ENCODE results near the gene BCL2.
A peak's percentile ranks its signal among the peaks of the same experiment; 100 is the strongest.

Gene BCL2

GRCh38 chr18:63155910-63156773, 163.4 kb downstream of the BCL2 start:
- peak; percentile 46 for DNase-seq (ENCODE audit: low spot score)

- peak; percentile 57 for DNase-seq (ENCODE audit: low spot score)
These were observed 164.3 kb downstream of the BCL2 start for GRCh38 chr18:63155169-63155852.

GRCh38 chr18:63154350-63155152, 165.0 kb downstream of the BCL2 start:
- no peak for DNase-seq (ENCODE audit: low spot score)

GRCh38 chr18:63152791-63153190, 166.8 kb downstream of the BCL2 start:
- DNase-seq (ENCODE audit: low spot score) = no peak

- no peak for DNase-seq (ENCODE audit: low spot score)
These were observed 167.5 kb downstream of the BCL2 start for GRCh38 chr18:63152096-63152495.

- no peak for DNase-seq (ENCODE audit: low spot score)
These were observed 168.0 kb downstream of the BCL2 start for GRCh38 chr18:63151539-63151938.

GRCh38 chr18:63150942-63151421, 168.6 kb downstream of the BCL2 start:
- DNase-seq (ENCODE audit: low spot score) = no peak

GRCh38 chr18:63150326-63150725, 169.2 kb downstream of the BCL2 start:
- no peak for DNase-seq (ENCODE audit: low spot score)

- no peak for DNase-seq (ENCODE audit: low spot score)
These were observed 170.3 kb downstream of the BCL2 start for GRCh38 chr18:63149302-63149587.

- no peak for DNase-seq (ENCODE audit: low spot score)
These were observed 170.9 kb downstream of the BCL2 start for GRCh38 chr18:63148449-63149301.

GRCh38 chr18:63147973-63148372, 171.6 kb downstream of the BCL2 start:
- DNase-seq (ENCODE audit: low spot score) = no peak

- DNase-seq (ENCODE audit: low spot score) = no peak
These were observed 172.7 kb downstream of the BCL2 start for GRCh38 chr18:63146828-63147409.

- no peak for DNase-seq (ENCODE audit: low spot score)
These were observed 173.6 kb downstream of the BCL2 start for GRCh38 chr18:63145851-63146555.

- DNase-seq (ENCODE audit: low spot score) = no peak
These were observed 174.3 kb downstream of the BCL2 start for GRCh38 chr18:63145166-63145850.

GRCh38 chr18:63144748-63145147, 174.8 kb downstream of the BCL2 start:
- no peak for DNase-seq (ENCODE audit: low spot score)

GRCh38 chr18:63143330-63143771, 176.2 kb downstream of the BCL2 start:
- no peak for DNase-seq (ENCODE audit: low spot score)

GRCh38 chr18:63142594-63143225, 176.9 kb downstream of the BCL2 start:
- no peak for DNase-seq (ENCODE audit: low spot score)

- DNase-seq (ENCODE audit: low spot score) = no peak
These were observed 177.8 kb downstream of the BCL2 start for GRCh38 chr18:63141778-63142176.

GRCh38 chr18:63140997-63141777, 178.4 kb downstream of the BCL2 start:
- no peak for DNase-seq (ENCODE audit: low spot score)
